Activated T-cell treated with anti-CD3 and anti-CD28 coated beads for 4 hours (primary cell): ENCODE measurements around the gene ITGB3BP.

Experiments used
- DNase-seq: peaks from one replicate; pipeline ENCODE4 v3.0.0-alpha.2; 2020

Gene ITGB3BP

DNA sequence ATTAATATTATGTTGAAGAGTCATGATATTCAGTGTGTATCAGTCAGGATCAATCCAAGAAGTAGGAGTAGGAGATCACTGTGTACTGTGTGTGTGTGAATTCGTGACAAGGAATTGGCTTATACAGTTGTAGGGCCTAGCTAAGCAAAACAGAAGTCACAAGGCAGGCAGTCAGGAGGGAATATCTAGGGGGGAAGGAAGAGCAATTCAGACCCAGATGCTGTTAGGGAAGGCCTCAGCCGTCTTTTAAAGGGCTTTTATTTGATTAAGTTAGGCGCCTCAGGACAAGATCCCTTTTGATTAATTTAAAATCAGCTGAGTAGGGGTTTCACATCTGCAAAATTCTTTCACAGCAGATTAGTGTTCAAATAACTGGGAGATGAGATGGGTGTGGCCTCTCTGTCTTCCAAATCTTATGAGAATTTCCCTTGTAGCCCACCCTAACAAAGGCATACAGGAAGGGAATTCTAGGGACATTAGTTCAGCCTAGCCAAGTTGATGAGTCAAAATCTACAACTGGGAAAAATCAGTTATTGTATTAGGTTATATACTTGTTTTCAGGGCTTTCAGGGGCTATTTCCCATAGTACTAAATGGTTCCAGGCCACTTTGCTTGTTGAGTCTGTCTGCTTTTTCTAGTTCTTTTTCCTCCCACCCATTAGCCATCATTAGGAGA lies 108.2 kb downstream of the ITGB3BP start:
- DNase-seq: no peak

DNA sequence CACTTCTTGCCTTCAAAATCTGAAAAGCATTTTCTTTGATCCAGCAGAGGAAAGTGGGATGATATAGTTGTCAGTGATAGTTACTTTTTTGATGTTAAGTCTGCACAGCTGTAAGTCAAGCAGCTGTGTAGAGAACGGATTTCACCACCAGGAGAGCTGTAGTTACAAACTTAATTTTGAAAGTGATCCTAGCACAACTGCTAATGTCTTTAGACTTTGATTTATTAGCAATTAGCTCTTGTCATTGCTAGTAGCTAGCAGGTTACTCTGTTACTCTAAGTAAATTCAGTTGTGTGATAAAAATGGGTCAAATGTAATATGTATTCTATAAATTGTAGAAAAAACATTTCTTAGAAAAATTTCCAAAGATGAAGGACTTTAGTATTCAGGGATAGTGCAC lies 109.6 kb downstream of the ITGB3BP start:
- no peak for DNase-seq

DNA sequence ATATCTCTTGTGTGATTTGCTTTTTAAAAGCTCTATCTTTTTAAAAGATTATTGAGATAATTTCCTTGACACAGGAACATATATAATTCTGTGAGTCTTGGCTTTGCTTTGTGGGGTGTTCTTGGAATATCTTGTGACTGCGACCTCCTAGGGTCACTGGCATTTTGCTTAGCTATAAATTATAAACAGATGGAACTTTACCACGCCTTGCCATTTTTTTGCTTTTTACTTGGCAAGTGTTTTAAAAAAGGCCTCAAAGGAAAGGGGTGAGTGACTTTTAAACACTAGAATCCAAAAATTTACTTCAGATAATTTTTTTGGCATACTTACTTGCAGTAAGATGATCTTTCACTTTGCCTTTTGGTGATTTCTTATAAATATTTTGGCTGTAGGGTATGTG lies 112.0 kb downstream of the ITGB3BP start:
- DNase-seq: no peak

DNA sequence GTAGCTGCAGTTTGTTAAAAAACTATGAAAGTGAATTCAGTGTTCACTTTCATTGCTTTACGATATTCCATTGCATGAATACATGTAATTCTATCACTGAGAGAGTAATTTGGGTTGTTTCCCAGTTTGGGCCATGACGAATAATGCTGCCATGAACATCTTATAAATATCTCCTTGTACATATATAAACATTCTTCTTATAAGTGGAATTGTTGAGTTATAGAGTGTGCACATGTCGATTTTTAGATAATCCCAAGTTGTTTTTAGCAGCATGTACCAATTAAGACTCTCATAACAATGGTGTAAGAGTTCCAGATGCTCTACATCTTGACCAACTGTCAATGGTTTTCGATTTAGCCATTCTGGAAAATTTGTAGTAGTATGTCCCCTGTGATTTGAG lies 114.7 kb downstream of the ITGB3BP start:
- DNase-seq: no peak

GRCh38 chr1:63407002-63407401 lies 116.0 kb downstream of the ITGB3BP start:
- DNase-seq: no peak

DNA sequence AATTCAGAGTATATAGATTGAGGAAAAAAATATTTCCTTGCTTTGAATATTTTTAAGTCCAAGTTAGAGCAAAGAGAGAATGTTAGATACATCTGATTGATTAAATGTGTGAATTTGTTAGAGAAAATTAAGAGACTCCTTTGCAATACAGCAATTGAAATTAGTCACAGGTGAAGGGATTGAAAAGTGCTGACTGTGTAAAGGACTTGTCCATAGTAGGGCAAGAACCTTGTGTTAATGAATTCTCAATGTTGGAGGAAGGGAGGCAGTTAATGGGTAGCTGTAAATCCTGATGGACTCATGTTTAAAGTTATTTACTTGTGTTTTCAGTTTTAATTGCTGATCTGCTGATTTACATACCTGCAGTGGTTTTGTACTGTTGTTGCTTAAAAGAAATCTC lies 117.0 kb downstream of the ITGB3BP start:
- DNase-seq: no peak

- no peak for DNase-seq
These were observed 118.0 kb downstream of the ITGB3BP start for GRCh38 chr1:63405021-63405420.

DNA sequence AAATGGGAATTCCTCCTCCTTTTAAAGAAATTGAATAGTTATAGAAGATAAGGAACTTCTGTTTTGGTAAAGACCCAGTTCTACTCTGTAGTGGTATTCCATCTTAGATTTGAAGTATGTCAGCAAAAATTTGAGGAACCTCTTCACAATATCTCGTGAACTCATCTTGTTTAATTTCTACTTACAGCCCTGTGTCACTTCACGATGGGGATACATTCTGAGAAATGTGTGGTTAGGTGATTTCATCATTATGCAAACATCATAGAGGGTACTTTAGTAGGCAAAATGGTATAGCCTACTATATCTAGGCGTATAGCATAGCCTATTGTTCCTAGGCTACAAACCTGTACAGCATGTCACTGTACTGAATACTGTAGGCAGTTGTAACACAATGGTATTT lies 119.6 kb downstream of the ITGB3BP start:
- DNase-seq: no peak

DNA sequence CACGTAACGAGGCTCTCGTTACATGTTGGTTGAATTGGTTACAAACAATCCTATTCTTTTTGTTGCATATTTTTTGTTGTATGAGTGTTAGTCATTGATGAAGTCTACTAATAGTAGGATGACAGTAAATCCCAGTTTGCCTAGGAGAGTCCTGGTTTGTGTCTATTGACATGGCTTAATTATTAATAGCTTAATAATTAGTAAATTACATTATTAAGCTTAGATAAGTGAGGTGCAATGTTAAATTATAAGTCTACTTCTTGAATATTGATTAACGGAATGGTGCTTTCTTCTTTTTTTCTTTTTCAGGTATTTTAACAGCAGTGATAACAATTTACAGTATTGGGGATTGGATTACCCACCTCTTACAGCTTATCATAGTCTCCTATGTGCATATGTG lies 121.1 kb downstream of the ITGB3BP start:
- DNase-seq: no peak
